ENCODE measurements around the gene OR13C9.
"Not testable (repeated sequence)": the region's sequence is repeated elsewhere in the genome, so short reads cannot be mapped to it uniquely, and the experiment has no call there.

The OR13C9 gene, protein sequence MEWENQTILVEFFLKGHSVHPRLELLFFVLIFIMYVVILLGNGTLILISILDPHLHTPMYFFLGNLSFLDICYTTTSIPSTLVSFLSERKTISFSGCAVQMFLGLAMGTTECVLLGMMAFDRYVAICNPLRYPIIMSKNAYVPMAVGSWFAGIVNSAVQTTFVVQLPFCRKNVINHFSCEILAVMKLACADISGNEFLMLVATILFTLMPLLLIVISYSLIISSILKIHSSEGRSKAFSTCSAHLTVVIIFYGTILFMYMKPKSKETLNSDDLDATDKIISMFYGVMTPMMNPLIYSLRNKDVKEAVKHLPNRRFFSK

DNA sequence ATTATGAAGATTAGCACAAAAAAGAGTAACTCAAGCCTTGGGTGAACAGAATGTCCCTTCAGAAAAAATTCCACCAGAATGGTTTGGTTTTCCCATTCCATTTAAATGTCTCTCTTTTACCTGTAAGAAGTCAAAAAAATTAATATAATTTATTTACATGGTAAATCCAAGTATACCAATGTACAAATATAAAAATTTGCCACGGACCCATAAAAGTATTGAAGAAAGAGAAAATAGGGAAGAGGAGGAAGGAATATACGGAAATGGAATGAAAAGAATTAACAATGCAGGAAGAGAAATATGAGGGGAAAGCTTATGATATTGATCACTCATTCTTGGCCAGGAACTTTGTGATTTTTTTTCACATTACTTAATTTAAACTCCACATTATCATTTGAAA is at the start of gene OR13C9:
TSS of gene OR13C9 (minus strand) at position 101 of the 400 bp plus-strand sequence. CDS start at position 101, 0 bp downstream.
- in situ Hi-C loops (cut with MboI; ENCODE audit: low sequenced_read_pairs): no loop called here

DNA sequence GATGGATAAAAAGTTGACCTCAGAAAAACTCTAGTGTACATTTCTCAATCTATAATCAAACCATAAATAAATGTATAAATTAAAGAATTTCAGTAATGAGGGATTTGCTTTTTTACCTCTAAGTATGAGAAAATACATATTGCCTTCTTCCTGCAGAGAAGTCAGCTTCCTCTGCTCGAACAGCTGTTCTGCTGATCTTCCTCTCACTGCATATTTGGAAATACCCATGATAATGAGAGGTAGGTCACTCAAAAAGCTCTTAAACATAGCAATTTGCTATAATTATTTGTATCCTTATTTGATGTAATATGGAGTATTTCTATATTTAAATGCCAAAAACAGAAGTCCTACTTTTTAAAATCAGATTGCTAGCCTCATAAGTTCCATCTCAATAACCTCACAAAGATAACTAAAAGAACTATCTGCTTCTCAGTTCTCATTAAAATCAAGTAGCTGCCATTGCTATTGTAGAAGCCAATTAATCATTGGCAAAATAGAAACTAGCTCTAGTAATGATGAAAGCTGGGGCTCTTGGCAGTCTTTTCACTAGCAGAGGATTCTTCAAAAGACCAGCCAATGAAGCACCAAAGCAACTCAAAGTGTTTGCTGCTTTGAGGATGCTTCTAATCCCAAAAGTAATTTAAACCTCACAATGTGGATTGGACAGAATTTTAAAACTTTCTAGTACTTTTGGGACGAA is 40.6 kb upstream of the OR13C9 start:
- in situ Hi-C loops (cut with MboI; ENCODE audit: low sequenced_read_pairs): no loop called here

DNA sequence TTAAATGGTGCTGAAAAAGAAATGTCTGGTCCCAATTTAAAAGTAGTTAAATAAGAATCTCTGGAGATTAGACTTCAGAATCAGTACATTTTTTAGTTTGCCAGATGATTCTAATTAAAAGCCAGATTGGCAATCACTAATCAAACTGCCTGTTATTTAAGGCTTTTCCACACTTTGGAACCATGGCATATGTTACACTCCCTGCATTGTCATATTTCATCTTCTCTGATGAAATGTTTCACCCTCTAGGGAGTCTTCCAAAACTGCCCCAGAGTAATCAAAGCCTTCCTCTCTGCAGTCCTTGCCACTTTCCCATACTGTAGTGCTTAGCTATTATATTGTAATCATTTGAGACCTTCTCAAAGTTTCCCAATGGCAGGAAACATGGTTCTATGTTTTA is 17.5 kb upstream of the OR13C9 start:
- in situ Hi-C loops (cut with MboI; ENCODE audit: low sequenced_read_pairs): no loop called here

DNA sequence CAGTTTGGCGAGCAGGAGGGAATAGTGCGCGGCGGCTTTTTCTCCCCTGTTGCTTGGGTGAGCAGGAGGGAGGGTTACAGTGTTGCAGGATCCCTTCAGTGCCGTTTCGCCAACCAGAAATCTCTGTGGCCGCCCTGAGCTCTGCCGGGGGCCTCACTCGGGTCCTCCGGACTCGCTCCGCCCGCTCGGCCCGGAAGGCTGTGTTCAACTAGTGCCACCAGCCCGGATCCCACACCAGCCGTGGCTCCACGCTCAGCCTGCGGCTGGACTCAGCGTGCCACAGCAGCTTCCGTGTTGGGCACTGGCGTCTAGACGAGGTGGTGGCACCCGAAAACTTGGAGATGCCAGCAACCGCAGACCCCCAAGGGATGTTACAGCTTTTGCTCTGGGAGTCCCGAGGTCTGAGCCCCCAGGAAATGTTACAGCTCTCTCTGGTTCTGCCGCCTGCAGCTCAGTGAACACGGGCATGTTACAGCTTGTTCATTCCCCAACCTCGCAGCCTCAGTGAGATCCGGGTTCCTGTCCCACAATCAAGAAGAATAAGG is 16.0 kb upstream of the OR13C9 start:
- in situ Hi-C loops (cut with MboI; ENCODE audit: low sequenced_read_pairs): no loop called here

DNA sequence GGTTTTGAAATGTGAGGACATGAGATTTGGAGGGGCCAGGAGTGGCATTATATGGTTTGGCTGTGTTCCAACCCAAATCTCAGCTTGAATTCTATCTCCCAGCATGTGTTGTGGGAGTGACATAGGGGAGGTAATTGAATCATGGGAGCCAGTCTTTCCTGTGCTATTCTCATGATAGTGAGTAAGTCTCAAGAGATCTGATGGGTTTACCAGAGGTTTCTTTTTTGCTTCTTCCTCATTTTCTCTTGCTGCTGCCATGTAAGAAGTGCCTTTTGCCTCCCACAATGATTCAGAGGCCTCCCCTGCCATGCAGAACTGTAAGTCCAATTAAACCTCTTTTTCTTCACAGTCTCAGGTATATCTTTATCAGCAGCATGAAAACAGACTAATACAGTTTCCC is 8.0 kb upstream of the OR13C9 start:
- in situ Hi-C loops (cut with MboI; ENCODE audit: low sequenced_read_pairs): not testable (repeated sequence)

DNA sequence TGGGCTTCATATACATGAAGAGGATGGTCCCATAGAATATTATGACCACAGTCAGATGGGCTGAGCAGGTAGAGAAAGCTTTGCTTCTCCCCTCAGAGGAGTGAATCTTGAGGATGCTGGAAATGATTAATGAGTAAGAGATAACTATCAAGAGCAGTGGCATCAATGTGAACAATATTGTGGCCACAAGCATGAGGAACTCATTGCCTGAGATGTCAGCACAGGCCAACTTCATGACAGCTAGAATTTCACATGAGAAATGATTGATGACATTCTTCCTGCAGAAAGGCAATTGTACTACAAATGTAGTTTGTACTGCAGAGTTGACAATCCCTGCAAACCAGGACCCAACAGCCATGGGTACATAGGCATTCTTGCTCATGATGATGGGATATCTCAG is 586 bp downstream of the OR13C9 start:
- in situ Hi-C loops (cut with MboI; ENCODE audit: low sequenced_read_pairs): no loop called here

DNA sequence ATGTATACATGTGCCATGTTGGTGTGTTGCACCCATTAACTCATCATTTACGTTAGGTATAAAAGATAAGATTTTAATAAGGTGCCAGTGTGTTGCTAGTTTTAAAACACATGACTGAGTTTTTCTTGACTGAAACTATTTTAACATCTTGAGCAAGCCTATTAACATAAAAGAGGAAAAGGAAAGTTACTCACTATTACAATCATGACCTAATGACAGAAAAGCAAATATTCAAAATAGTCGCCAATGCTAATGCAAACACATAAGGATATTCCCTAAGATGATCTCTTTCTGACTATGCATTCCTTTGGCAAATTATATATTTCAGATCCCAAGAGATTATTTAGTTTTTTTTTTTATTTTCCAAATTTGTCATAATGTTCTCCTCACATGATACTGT is 6.8 kb downstream of the OR13C9 start:
- in situ Hi-C loops (cut with MboI; ENCODE audit: low sequenced_read_pairs): no loop called here

DNA sequence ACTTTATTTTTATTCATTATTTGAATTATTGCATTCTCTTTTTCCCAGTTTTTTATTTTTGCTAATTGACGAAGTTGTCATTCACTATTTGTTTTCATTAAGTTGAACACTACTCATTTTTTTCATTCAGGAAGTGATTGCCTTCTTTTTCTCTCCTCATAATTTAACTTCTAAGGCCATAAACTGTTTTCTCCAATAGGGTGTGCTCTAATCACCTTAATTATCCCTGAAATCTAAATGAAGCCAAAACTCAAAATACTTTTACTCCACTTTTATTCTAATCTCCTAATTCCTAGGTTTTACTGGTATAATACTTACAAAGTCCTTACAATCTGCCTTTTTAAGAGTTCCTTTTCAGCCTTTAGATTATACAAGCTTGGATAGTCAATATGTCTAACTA is 9.7 kb downstream of the OR13C9 start:
- in situ Hi-C loops (cut with MboI; ENCODE audit: low sequenced_read_pairs): no loop called here

DNA sequence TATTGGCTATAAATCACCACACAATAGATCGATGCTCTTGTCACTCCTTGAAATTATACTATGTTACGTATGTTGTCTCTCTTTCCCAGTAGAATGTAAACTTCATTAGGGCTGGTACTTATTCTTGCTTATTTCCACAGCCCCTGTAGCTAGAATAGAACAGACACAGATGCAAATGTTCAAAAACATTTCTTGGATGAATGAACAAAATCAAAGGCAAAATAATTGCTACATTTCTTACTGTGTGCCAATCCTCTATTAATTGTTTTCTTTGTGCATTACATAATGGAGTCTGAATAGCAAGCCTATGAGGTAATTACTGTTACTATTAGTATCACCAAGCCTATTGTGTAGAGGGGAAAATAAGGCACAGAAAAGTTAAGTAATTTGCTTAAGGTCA is 11.9 kb downstream of the OR13C9 start:
- in situ Hi-C loops (cut with MboI; ENCODE audit: low sequenced_read_pairs): no loop called here

DNA sequence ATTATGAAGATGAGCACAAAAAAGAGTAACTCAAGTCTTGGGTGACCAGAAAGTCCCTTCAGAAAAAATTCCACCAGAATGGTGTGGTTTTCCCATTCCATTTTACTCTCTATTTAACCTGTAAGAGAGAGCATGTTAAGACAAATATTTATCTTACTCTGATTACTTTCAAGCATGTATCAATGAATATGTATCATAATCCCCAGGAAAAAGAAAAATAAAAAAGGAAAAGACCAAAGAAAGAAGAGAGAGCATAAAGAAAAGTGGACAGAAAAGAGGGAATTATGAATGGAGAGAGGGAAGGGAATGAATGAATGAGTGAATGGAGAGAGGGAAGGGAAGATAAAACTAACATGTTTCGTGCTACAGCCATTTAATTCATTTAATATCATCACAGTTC is 12.5 kb downstream of the OR13C9 start, which contains the start of gene OR13C2:
TSS of gene OR13C2 (minus strand) at position 101 of the 400 bp plus-strand sequence. CDS start at position 101, 0 bp downstream.
- in situ Hi-C loops (cut with MboI; ENCODE audit: low sequenced_read_pairs): not testable (repeated sequence)

DNA sequence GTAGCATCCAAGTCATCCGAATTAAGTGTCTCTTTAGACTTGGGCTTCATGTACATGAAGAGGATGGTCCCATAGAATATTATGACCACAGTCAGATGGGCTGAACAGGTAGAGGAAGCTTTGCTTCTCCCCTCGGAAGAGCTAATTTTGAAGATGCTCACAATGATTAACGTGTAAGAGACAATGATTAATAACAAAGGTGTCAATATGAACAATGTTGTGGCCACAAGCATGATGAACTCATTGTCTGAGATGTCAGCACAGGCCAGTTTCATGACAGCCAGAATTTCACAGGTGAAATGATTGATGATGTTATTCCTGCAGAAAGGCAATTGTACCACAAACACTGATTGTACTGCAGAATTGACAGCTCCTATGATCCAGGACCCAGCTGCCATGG is 13.2 kb downstream of the OR13C9 start:
- in situ Hi-C loops (cut with MboI; ENCODE audit: low sequenced_read_pairs): no loop called here

DNA sequence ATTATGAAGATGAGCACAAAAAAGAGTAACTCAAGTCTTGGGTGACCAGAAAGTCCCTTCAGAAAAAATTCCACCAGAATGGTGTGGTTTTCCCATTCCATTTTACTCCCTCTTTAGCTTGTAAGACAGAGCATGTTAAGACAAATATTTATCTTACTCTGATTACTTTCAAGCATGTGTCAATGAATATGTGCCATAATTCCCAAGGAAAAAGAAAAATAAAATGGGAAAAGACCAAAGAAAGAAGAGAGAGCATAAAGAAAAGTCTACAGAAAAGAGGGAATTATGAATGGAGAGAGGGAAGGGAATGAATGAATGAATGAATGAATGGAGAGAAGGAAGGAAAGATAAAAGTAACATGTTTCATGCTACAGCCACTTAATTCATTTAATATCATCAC is 18.7 kb downstream of the OR13C9 start, which contains the start of gene OR13C5:
TSS of gene OR13C5 (minus strand) at position 101 of the 400 bp plus-strand sequence. CDS start at position 101, 0 bp downstream.
- in situ Hi-C loops (cut with MboI; ENCODE audit: low sequenced_read_pairs): not testable (repeated sequence)

DNA sequence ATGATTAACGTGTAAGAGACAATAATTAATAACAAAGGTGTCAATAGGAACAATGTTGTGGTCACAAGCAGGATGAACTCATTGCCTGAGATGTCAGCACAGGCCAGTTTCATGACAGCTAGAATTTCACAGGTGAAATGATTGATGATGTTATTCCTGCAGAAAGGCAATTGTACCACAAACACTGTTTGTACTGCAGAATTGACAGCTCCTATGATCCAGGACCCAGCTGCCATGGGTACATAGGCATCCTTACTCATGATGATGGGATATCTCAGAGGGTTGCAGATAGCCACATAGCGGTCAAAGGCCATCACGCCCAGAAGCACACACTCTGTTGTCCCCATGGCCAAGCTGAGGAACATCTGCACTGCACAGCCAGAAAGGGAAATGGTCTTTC is 19.3 kb downstream of the OR13C9 start:
- in situ Hi-C loops (cut with MboI; ENCODE audit: low sequenced_read_pairs): not testable (repeated sequence)

DNA sequence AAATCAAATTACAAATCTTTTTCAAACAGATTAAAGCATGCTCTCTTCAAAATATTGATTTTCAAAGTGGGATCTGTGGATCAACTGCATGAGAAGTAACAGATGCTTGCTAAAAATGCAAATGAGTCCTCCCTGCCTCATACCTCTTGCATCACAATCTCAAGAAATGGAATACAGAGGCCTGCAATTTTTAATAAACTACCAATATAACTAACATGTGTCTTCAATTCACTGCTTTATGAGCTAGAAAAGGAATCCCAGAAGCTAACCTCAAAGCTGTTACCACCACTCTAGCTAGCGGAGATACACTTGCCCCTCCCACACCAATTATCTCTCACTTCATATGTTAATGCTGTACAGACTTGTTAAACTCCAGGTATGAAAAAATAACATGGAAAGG is 28.4 kb downstream of the OR13C9 start:
- in situ Hi-C loops (cut with MboI; ENCODE audit: low sequenced_read_pairs): no loop called here

DNA sequence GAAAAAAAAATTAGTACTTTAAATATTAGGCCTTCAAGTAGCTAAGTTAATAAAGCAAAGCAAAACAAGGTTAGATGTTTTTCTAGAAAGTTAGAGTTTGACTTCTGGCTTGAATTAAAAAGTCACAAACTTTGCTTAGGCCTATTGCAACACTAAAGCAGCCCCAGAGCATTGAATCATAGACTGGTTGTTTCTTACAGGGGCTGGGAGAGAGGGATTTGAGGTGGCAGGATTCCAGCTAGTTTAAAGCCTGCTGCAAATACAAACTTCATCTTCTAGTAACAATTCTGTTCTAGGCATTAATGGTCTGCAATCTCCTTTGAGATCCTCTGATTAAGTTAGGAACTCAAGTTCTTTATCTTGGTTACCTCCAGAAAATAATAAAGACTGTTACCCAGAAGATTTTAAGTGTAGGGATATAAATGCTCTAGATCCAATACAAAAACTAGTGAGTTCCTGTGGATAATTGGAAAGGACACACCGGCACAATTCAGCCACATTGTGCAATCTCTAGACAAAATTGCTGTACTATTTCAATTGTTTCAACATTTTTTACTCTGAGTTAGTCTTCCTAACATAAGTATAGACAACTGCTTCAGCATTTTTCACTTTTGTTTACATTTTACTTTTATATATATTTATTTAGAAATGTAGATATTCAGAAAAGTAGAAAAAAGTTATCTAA is 31.4 kb downstream of the OR13C9 start:
- in situ Hi-C loops (cut with MboI; ENCODE audit: low sequenced_read_pairs): no loop called here

DNA sequence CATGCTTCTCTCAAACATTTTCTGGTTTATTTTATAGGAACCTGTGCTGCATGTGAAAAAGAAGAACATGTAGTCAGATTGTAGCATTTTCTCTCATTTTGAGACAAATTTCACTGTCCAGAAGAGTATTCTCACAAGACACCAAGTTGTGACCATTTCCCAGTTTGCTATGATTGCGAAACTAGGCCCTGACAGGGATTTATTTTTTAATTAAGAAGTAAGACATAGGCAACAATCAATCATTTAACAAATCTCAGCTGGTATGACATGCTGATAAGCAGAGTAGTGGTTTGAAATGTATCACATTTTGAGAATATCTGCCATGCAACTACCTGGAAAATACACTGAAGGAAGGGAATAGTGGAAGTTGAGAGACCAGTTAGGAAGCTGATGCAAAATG is 37.4 kb downstream of the OR13C9 start:
- in situ Hi-C loops (cut with MboI; ENCODE audit: low sequenced_read_pairs): no loop called here

DNA sequence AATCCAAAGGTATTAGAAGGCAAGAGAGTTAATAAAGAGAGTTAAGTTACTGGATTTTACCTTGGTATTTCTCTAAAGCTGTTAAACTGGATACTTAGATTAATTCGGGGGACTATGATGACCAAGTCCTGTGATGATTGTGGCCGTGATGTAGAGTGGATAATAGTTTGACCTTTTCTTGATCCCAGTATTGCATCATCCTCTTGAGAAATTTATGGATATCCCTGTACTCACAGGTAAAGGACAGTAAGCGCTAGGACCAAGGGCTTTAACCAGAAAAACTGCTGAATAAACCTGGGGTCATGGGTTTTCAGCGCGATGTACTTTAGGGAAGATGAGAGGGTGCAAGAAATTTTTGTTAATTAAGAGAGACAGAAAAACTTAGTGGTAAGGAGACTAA is 40.7 kb downstream of the OR13C9 start:
- in situ Hi-C loops (cut with MboI; ENCODE audit: low sequenced_read_pairs): no loop called here

DNA sequence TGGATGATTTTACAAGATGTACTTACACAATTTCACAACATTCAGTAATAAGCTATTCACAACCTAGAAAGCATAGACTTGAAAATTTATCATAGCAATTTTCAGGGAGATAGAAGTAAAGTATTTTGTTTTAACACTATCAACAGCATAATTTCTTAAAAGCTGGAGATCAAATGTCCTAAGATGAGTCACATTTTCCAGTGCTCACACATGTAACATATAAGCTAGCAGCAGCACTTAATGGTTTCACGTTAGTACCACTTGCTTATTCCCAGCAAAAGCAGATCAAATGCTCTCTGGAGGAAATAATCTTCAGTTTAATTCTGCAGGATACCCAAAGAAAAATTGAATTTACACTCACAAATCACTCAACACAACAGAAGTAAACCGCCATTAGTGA is 42.5 kb downstream of the OR13C9 start:
- in situ Hi-C loops (cut with MboI; ENCODE audit: low sequenced_read_pairs): no loop called here

DNA sequence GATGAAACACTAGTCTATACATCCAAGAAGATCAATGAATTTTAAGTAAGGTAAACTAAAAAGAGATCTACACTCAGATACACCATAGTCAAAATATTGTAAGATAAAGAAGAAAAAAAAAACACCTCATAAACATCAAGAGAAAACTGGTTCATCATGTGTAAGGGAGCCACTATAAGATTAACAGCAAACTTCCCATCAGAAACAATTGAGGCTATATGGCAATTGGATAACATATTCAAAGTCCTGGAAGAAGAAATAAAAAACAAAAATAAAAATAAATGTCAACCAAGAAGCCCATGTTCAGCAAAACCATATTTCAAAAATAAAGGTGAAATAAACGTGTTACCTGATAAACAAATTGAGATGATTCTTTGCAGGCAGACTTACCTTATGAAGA is 45.4 kb downstream of the OR13C9 start:
- in situ Hi-C loops (cut with MboI; ENCODE audit: low sequenced_read_pairs): no loop called here

DNA sequence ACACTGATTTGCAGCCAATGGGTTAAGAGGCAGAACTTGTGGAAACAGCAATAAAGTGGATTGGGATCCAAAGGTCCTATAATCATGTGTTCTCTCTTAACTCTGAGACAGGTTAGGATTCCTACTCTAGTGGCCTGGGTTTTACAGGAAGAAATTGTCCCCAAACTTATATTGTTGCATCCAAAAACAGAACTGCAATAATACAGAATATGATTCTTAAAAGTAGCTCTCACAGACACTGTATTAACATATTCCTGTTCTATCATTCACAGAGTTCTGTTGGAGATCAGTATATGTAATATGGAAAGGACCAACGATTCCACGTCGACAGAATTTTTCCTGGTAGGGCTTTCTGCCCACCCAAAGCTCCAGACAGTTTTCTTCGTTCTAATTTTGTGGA is 49.1 kb downstream of the OR13C9 start, which contains the start of gene OR13C8:
TSS of gene OR13C8 (plus strand) at position 301 of the 400 bp plus-strand sequence. CDS start at position 301, 0 bp downstream.
- in situ Hi-C loops (cut with MboI; ENCODE audit: low sequenced_read_pairs): no loop called here
